DND-41 (cell line): ENCODE results near the gene TOLLIP.

ENCODE experiments used
- ATAC-seq: fragments of 200-7000 bp; cut with Tn5 transposase; 3 replicates; pipeline ENCODE4 v1.9.1; 2021; ENCODE audit warnings: low read depth; ENCODE audit not compliant: insufficient read depth
- DNase-seq: peaks from one replicate; pipeline ENCODE4 v3.0.0-alpha.2; 2020
- H2AFZ ChIP-seq: 2 replicates; pipeline ENCODE4 v1.6.0; 2012; ENCODE audit warnings: low read depth, low read length
- H3K27ac ChIP-seq: 2 replicates; pipeline ENCODE4 v1.5.1; 2012; ENCODE audit warnings: low read length, inconsistent platforms
- H3K27me3 ChIP-seq: fragments of 200-600 bp; sonication (generic); 2 replicates; pipeline ENCODE4 v1.6.0; 2012; ENCODE audit warnings: low read length, mild to moderate bottlenecking, inconsistent platforms; ENCODE audit not compliant: insufficient read depth, poor library complexity
- H3K36me3 ChIP-seq: 2 replicates; pipeline ENCODE4 v1.5.1; 2012; ENCODE audit warnings: low read length, inconsistent platforms; ENCODE audit not compliant: insufficient read depth
- H3K4me1 ChIP-seq: 2 replicates; pipeline ENCODE4 v1.5.1; 2012; ENCODE audit warnings: mild to moderate bottlenecking, low read length; ENCODE audit not compliant: insufficient read depth
- H3K4me2 ChIP-seq: 2 replicates; pipeline ENCODE4 v1.6.0; 2012; ENCODE audit warnings: mild to moderate bottlenecking, moderate library complexity, low read length, inconsistent platforms; ENCODE audit not compliant: insufficient read depth
- H3K4me3 ChIP-seq, 2 experiments: fragments of 200-600 bp in 1 of 2; shearing (Covaris generic) in 1 of 2; 2 replicates each; pipeline ENCODE4 v1.5.1; 2012 to 2016; ENCODE audit warnings: inconsistent platforms in 2 of 2, low read length in 2 of 2, mild to moderate bottlenecking in 2 of 2, low read depth in 1 of 2, moderate library complexity in 1 of 2
- H3K79me2 ChIP-seq: 2 replicates; pipeline ENCODE4 v1.6.0; 2012; ENCODE audit warnings: low read length, inconsistent platforms; ENCODE audit not compliant: insufficient read depth
- H3K9ac ChIP-seq: 2 replicates; pipeline ENCODE4 v1.6.0; 2012; ENCODE audit warnings: low read depth, mild to moderate bottlenecking, inconsistent platforms, low read length, moderate library complexity
- H3K9me3 ChIP-seq: 2 replicates; pipeline ENCODE4 v1.5.1; 2012; ENCODE audit warnings: low read length, moderate library complexity, mild to moderate bottlenecking, inconsistent platforms; ENCODE audit not compliant: insufficient read depth, severe bottlenecking
- H4K20me1 ChIP-seq: 2 replicates; pipeline ENCODE4 v1.6.0; 2012; ENCODE audit warnings: low read length; ENCODE audit not compliant: insufficient read depth
- EZH2 ChIP-seq: IDR thresholded peaks from 3 replicates; pipeline ENCODE4 v1.6.1; 2012; ENCODE audit warnings: borderline replicate concordance, low read depth, mild to moderate bottlenecking, moderate library complexity, low read length, inconsistent platforms; ENCODE audit not compliant: severe bottlenecking
- TF ChIP-seq, protein P1 (sequence below): IDR thresholded peaks from 2 replicates; pipeline ENCODE4 v1.5.1; 2012; ENCODE audit warnings: borderline replicate concordance, low read length, moderate library complexity, mild to moderate bottlenecking; ENCODE audit not compliant: poor library complexity, severe bottlenecking; ENCODE audit errors: extremely low read depth

The TOLLIP gene

DNA sequence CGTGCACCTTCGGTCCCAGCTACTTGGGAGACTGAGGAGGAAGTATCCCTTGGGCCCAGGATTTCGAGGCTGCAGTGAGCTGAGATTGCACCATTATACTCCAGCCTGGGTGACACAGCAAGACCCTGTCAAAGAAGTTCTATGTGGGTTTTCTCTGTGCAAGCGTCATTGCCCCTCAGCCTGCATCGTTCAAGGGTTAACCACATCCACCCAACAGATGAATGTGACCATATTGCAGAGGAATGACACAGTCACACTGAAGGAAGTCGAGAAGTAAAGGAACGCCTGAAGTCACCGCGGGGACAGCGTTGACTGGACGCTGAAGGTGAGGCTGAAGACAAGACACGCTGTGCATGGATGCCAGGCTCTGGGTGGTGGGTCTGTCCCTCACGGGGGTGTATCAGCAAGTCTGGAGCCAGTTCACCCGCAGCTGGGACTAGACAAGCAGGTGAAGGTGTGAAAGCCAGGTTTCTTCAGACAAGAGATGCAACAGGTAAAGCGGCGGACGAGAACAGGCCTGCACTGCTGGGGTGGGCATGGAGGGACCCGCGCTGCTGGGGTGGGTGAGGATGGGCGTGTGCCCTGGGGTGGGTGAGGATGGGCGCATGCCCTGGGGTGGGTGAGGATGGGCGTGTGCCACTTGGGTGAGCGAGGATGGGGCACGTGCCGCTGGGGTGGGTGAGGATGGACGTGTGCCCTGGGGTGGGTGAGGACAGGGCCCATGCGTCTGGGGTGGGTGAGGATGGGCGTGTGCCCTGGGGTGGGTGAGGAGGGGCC, 36.5 kb upstream of the TOLLIP start:
- Histone ChIP-seq H4K20me1 (no peaks in the 10 kb centered on the region), H3K4me3 (no peak overlapping the region), H3K36me3 (no peaks in the 10 kb centered on the region), H3K4me1 (no peaks in the 10 kb centered on the region), H3K27me3 (no peaks in the 10 kb centered on the region), H2AFZ (no peak overlapping the region), H3K79me2 (no peaks in the 10 kb centered on the region), H3K9me3 (no peaks in the 10 kb centered on the region), H3K27ac (no peak overlapping the region), H3K9ac (no peak overlapping the region), H3K4me2 (no peak overlapping the region)
- TF ChIP-seq, protein P1, sequence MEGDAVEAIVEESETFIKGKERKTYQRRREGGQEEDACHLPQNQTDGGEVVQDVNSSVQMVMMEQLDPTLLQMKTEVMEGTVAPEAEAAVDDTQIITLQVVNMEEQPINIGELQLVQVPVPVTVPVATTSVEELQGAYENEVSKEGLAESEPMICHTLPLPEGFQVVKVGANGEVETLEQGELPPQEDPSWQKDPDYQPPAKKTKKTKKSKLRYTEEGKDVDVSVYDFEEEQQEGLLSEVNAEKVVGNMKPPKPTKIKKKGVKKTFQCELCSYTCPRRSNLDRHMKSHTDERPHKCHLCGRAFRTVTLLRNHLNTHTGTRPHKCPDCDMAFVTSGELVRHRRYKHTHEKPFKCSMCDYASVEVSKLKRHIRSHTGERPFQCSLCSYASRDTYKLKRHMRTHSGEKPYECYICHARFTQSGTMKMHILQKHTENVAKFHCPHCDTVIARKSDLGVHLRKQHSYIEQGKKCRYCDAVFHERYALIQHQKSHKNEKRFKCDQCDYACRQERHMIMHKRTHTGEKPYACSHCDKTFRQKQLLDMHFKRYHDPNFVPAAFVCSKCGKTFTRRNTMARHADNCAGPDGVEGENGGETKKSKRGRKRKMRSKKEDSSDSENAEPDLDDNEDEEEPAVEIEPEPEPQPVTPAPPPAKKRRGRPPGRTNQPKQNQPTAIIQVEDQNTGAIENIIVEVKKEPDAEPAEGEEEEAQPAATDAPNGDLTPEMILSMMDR = no peak
- no peak for TF ChIP-seq EZH2
- DNase-seq = peak; percentile 20
- peak; percentile 67 for ATAC-seq

DNA sequence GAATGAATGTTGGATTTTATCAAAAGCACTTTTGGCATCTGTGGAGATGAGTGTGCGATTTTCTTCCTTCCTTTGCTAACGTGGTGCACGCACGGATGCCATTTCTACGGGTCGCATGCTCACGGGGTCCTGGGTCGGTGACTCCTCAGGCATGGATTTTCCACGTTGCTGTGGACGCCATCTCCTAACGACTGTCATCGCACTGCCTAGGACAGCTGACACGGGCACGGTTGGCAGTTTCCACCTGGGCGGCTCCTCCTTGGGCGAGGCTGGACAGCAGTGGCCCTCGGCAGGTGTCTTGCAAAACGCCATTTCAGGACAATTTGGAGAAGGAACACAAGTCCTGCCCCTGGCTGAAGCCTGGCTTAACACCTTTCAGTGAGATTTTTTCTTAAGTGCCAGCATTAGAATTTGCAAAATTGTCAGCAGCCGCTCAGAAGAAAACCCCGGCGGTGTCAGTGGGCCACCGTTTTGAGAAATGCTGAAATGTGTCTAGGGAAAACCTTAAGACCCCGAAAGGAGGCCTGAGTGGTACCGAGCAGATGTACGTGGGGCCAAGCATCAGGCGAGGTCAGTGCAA, 34.7 kb upstream of the TOLLIP start:
- no peaks in the 10 kb centered on the region for H4K20me1 ChIP-seq
- no peaks in the 10 kb centered on the region for H3K79me2 ChIP-seq
- H3K4me1 ChIP-seq = no peaks in the 10 kb centered on the region
- DNase-seq (no peak), ATAC-seq (no peak)
- no peak overlapping the region for H3K4me2 ChIP-seq
- no peak overlapping the region for H3K4me3 ChIP-seq
- H3K9ac ChIP-seq = no peak overlapping the region
- no peaks in the 10 kb centered on the region for H3K36me3 ChIP-seq
- no peaks in the 10 kb centered on the region for H3K9me3 ChIP-seq
- H2AFZ ChIP-seq = no peak overlapping the region
- no peaks in the 10 kb centered on the region for H3K27me3 ChIP-seq
- H3K27ac ChIP-seq = no peak overlapping the region
- TF ChIP-seq EZH2 = no peak
- TF ChIP-seq, protein P1 = no peak

DNA sequence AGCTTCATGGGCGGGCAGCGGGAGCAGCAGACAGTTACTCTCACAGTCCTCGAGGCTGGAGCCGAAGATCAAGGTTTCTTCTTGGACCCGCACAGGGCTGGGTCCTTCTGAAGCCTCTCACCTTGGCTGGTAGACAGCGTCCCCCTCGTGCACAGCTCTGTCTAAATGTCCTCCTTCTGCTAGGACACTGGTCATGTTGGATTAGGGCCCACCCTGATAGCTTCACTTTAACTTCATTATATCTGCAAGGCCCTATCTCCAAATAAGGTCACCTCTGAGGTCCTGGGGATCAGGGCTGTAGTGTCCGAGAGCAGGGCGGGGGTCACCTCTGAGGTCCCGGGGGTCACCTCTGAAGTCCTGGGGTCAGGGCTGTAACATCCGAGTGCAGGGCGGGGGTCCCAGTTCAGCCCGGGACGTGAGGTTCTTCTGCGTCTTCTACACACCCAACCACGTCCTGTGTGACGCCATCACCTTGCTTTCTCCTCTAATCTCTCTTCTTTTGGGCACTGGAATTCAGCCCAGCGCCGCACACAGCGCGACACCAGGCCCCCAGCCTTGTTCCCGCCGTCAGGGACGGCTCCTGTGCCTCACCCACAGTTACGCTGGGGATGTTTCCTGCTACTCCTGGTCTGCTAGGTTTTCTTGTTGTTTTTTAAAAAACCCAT, 34.1 kb upstream of the TOLLIP start:
- H4K20me1 ChIP-seq = no peaks in the 10 kb centered on the region
- TF ChIP-seq EZH2 = no peak
- TF ChIP-seq, protein P1 = no peak
- no peaks in the 10 kb centered on the region for H3K9me3 ChIP-seq
- no peaks in the 10 kb centered on the region for H3K79me2 ChIP-seq
- H3K36me3 ChIP-seq = no peaks in the 10 kb centered on the region
- no peaks in the 10 kb centered on the region for H3K4me1 ChIP-seq
- no peak overlapping the region for H3K9ac ChIP-seq
- H2AFZ ChIP-seq = no peak overlapping the region
- H3K4me2 ChIP-seq = no peak overlapping the region
- H3K4me3 ChIP-seq = no peak overlapping the region
- no peaks in the 10 kb centered on the region for H3K27me3 ChIP-seq
- no peak for DNase-seq
- H3K27ac ChIP-seq = no peak overlapping the region
- no peak for ATAC-seq
